Neural cell (in vitro differentiated cells): Measurements from ENCODE around the gene RGS7BP. TPM values are rescaled to one million over a fixed set of nuclear protein-coding genes. Genes with fewer than 3 reads are reported as not detected.
A peak's percentile ranks its signal among the peaks of the same experiment; 100 is the strongest.

Experiments
- H2AFZ ChIP-seq: fragments of 200-600, 300-800 bp; sonication (generic), shearing (Covaris generic); 2 replicates; pipeline ENCODE4 v1.6.0; 2014; ENCODE audit warnings: low read depth, mild to moderate bottlenecking, antibody characterized with exemption, low read length, moderate library complexity
- H3F3A ChIP-seq: fragments of 200-600 bp; shearing (Covaris generic); 2 replicates; pipeline ENCODE4 v1.6.1; 2016; ENCODE audit warnings: mild to moderate bottlenecking, moderate library complexity, mixed read lengths, antibody characterized with exemption, low read length; ENCODE audit not compliant: insufficient read depth, poor library complexity, severe bottlenecking
- H3K27ac ChIP-seq: fragments of 200-600, 300-800 bp; sonication (generic), shearing (Covaris generic); 2 replicates; pipeline ENCODE4 v1.5.1; 2014; ENCODE audit warnings: mild to moderate bottlenecking, low read length, moderate library complexity
- H3K27me3 ChIP-seq: fragments of 300-800, 200-600 bp; sonication (generic), shearing (Covaris generic); 2 replicates; pipeline ENCODE4 v1.6.0; 2014; ENCODE audit warnings: mild to moderate bottlenecking, low read depth, low read length, moderate library complexity; ENCODE audit not compliant: insufficient read depth
- H3K36me3 ChIP-seq: fragments of 300-800, 200-600 bp; sonication (generic), shearing (Covaris generic); 2 replicates; pipeline ENCODE4 v1.5.1; 2014; ENCODE audit warnings: mild to moderate bottlenecking, antibody characterized with exemption, low read length, moderate library complexity; ENCODE audit not compliant: insufficient read depth
- H3K4me2 ChIP-seq: fragments of 300-800, 200-600 bp; sonication (generic), shearing (Covaris generic); 2 replicates; pipeline ENCODE4 v1.6.0; 2014; ENCODE audit warnings: mild to moderate bottlenecking, low read length
- H3K4me3 ChIP-seq: fragments of 300-800, 200-600 bp; sonication (generic), shearing (Covaris generic); 2 replicates; pipeline ENCODE4 v1.5.1; 2014; ENCODE audit warnings: mild to moderate bottlenecking, low read length, moderate library complexity
- H3K79me2 ChIP-seq: fragments of 200-600 bp; shearing (Covaris generic); replicated peaks from 2 replicates; pipeline ENCODE4 v1.6.0; 2014; ENCODE audit warnings: mild to moderate bottlenecking, low read length, moderate library complexity; ENCODE audit not compliant: insufficient read depth
- H3K9ac ChIP-seq: fragments of 300-800, 200-600 bp; sonication (generic), shearing (Covaris generic); 2 replicates; pipeline ENCODE4 v1.6.1; 2016; ENCODE audit warnings: mild to moderate bottlenecking, low read length, mixed read lengths
- H3K9me2 ChIP-seq: fragments of 200-600 bp; shearing (Covaris generic); 2 replicates; pipeline ENCODE4 v1.6.1; 2016; ENCODE audit warnings: mild to moderate bottlenecking, low read length, mixed read lengths; ENCODE audit not compliant: insufficient read depth
- H3K9me3 ChIP-seq: fragments of 200-600, 300-800 bp; sonication (generic), shearing (Covaris generic); 2 replicates; pipeline ENCODE4 v1.6.1; 2016; ENCODE audit warnings: mild to moderate bottlenecking, mixed run types, low read length, moderate library complexity, mixed read lengths
- H4K20me1 ChIP-seq: fragments of 200-600 bp; shearing (Covaris generic); 2 replicates; pipeline ENCODE4 v1.6.1; 2016; ENCODE audit warnings: mild to moderate bottlenecking, mixed run types; ENCODE audit not compliant: insufficient read depth
- EP300 ChIP-seq: fragments of 450-650 bp; conservative IDR thresholded peaks from 2 replicates; pipeline ENCODE4 v1.6.1; 2014; ENCODE audit warnings: antibody characterized with exemption, mild to moderate bottlenecking, moderate library complexity; ENCODE audit not compliant: poor library complexity, severe bottlenecking
- EZH2 ChIP-seq: fragments of 200-600, 300-800 bp; shearing (Covaris generic), sonication (generic); IDR thresholded peaks from 2 replicates; pipeline ENCODE4 v1.6.1; 2014; ENCODE audit warnings: antibody characterized with exemption, low read length, borderline replicate concordance, mild to moderate bottlenecking; ENCODE audit not compliant: insufficient read depth, poor library complexity, severe bottlenecking
- MXI1 ChIP-seq: fragments of 450-650 bp; conservative IDR thresholded peaks from 2 replicates; pipeline ENCODE4 v1.6.1; 2014; ENCODE audit warnings: antibody characterized with exemption, mild to moderate bottlenecking; ENCODE audit not compliant: poor library complexity, severe bottlenecking
- POLR2AphosphoS5 ChIP-seq: IDR thresholded peaks from 2 replicates; pipeline ENCODE4 v1.6.1; 2012
- RAD21 ChIP-seq: fragments of 450-650 bp; conservative IDR thresholded peaks from 2 replicates; pipeline ENCODE4 v1.6.1; 2014; ENCODE audit warnings: antibody characterized with exemption, mild to moderate bottlenecking, moderate library complexity
- SMC3 ChIP-seq: fragments of 450-650 bp; conservative IDR thresholded peaks from 2 replicates; pipeline ENCODE4 v1.6.1; 2014; ENCODE audit warnings: antibody characterized with exemption, mild to moderate bottlenecking, moderate library complexity; ENCODE audit not compliant: poor library complexity
- TAF1 ChIP-seq: IDR thresholded peaks from 2 replicates; pipeline ENCODE4 v1.6.1; 2012; ENCODE audit warnings: low read depth
- polyA plus RNA-seq: library from polyadenylated mRNA; depleted of rRNA; stranded (reverse); fragments of >200 nt; gene quantifications from 2 replicates; pipeline ENCODE4 v1.2.3, GENCODE V29; 2014
- TF ChIP-seq, protein P1 (sequence below): fragments of 450-650 bp; IDR thresholded peaks from 2 replicates; pipeline ENCODE4 v1.5.1; 2014; ENCODE audit warnings: antibody characterized with exemption, mild to moderate bottlenecking, moderate library complexity; ENCODE audit not compliant: poor library complexity, severe bottlenecking
- TF ChIP-seq, protein P2 (sequence below): IDR thresholded peaks from 2 replicates; pipeline ENCODE4 v1.6.1; 2012; ENCODE audit warnings: borderline replicate concordance

Gene RGS7BP
- polyA plus RNA-seq, 1 donor from 2014 or later, result 9.5 TPM

DNA sequence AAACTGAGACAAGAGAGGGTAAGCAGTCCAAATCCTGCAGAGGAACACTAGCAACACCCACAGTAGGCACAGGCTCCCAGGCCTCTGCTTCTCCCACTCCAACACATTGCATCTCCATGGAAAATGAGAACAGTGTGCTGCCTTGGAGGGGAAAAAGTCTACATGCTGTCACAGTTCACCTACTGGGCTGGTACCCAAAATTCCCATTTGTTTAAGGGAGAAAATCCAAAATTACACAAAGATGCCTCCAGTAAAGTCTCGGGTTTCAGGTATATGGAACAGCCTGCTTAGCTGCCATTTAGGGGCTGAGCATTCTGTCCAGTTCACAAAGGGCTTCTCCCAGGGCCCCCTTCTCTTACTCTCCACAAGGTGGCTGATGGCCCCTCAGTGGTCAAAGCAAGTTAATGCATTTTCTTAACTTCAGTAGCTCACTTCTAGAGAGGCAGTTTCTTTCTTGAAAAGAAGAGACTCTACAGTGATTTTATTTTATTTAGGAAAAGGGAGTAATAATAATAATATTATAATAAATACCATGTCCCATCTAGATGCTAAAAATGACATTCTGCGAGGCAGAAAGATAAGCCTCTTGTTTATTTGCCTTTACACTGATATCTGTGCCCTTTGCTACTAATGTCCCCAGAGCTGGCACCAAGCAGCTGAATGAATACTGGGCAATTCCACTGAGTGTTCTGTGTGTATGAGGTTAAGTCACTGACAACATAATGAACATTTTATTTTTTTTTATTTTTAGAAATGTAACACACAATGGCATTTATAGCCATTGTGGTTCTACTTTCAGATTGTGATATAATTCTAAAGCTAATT is 89.4 kb downstream of the RGS7BP start:
- TF ChIP-seq, protein P1, sequence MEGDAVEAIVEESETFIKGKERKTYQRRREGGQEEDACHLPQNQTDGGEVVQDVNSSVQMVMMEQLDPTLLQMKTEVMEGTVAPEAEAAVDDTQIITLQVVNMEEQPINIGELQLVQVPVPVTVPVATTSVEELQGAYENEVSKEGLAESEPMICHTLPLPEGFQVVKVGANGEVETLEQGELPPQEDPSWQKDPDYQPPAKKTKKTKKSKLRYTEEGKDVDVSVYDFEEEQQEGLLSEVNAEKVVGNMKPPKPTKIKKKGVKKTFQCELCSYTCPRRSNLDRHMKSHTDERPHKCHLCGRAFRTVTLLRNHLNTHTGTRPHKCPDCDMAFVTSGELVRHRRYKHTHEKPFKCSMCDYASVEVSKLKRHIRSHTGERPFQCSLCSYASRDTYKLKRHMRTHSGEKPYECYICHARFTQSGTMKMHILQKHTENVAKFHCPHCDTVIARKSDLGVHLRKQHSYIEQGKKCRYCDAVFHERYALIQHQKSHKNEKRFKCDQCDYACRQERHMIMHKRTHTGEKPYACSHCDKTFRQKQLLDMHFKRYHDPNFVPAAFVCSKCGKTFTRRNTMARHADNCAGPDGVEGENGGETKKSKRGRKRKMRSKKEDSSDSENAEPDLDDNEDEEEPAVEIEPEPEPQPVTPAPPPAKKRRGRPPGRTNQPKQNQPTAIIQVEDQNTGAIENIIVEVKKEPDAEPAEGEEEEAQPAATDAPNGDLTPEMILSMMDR, result peak; percentile 8
- no peak for TF ChIP-seq SMC3
- Histone ChIP-seq H4K20me1 (no peaks in the 10 kb centered on the region), H3K4me2 (no peak overlapping the region), H3K4me3 (no peak overlapping the region), H3K27me3 (no peaks in the 10 kb centered on the region), H2AFZ (no peak overlapping the region), H3K79me2 (no peaks in the 10 kb centered on the region), H3K9ac (no peak overlapping the region), H3K9me3 (no peaks in the 10 kb centered on the region), H3K36me3 (no peaks in the 10 kb centered on the region), H3F3A (no peaks in the 10 kb centered on the region), H3K9me2 (no peaks in the 10 kb centered on the region), H3K27ac (no peak overlapping the region)

DNA sequence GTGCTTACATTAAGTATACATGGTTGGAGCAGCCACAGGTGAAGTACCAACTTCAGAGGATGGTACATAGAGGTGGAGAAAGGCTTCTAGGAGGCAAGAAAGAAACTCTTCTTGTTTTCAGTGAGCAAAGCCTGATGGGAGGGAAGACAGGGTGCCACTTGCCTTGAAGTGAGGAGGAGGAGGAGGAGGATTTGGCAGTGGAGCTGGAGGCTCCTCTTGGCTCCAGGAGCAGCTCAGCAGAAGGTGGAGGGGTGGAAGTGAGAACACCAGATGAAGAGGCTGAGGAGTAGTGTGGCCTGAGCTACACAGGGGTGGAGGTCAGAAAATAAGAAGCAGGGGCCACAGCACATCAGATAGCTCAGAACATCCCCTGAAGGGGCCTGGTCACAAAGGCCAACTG is 93.4 kb downstream of the RGS7BP start:
- no peaks in the 10 kb centered on the region for H3K27me3 ChIP-seq
- H2AFZ ChIP-seq, result no peak overlapping the region
- no peaks in the 10 kb centered on the region for H4K20me1 ChIP-seq
- no peak overlapping the region for H3K4me3 ChIP-seq
- H3K9me2 ChIP-seq, result no peaks in the 10 kb centered on the region
- H3K27ac ChIP-seq, result no peak overlapping the region
- no peak overlapping the region for H3K9ac ChIP-seq
- H3K9me3 ChIP-seq, result no peaks in the 10 kb centered on the region
- TF ChIP-seq RAD21 (no peak), EP300 (no peak), EZH2 (no peak), TAF1 (no peak), POLR2AphosphoS5 (no peak), SMC3 (no peak), MXI1 (no peak)
- TF ChIP-seq, protein P1, result no peak
- TF ChIP-seq, protein P2, sequence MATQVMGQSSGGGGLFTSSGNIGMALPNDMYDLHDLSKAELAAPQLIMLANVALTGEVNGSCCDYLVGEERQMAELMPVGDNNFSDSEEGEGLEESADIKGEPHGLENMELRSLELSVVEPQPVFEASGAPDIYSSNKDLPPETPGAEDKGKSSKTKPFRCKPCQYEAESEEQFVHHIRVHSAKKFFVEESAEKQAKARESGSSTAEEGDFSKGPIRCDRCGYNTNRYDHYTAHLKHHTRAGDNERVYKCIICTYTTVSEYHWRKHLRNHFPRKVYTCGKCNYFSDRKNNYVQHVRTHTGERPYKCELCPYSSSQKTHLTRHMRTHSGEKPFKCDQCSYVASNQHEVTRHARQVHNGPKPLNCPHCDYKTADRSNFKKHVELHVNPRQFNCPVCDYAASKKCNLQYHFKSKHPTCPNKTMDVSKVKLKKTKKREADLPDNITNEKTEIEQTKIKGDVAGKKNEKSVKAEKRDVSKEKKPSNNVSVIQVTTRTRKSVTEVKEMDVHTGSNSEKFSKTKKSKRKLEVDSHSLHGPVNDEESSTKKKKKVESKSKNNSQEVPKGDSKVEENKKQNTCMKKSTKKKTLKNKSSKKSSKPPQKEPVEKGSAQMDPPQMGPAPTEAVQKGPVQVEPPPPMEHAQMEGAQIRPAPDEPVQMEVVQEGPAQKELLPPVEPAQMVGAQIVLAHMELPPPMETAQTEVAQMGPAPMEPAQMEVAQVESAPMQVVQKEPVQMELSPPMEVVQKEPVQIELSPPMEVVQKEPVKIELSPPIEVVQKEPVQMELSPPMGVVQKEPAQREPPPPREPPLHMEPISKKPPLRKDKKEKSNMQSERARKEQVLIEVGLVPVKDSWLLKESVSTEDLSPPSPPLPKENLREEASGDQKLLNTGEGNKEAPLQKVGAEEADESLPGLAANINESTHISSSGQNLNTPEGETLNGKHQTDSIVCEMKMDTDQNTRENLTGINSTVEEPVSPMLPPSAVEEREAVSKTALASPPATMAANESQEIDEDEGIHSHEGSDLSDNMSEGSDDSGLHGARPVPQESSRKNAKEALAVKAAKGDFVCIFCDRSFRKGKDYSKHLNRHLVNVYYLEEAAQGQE, result no peak
- no peaks in the 10 kb centered on the region for H3K79me2 ChIP-seq
- H3F3A ChIP-seq, result no peaks in the 10 kb centered on the region
- H3K4me2 ChIP-seq, result no peak overlapping the region
- H3K36me3 ChIP-seq, result no peaks in the 10 kb centered on the region
